MM.1S (cell line): ENCODE data around the gene RMDN3.

Experiments used
- DNase-seq: peaks from one replicate; pipeline ENCODE4 v3.0.0-alpha.2; 2015
- H2AFZ ChIP-seq: fragments of 300-600 bp; sonication (generic); 2 replicates; pipeline ENCODE4 v1.6.0; 2016; ENCODE audit warnings: antibody characterized with exemption, low read length
- H3F3A ChIP-seq: fragments of 300-600 bp; sonication (generic); 2 replicates; pipeline ENCODE4 v1.6.1; 2016; ENCODE audit warnings: mild to moderate bottlenecking, antibody characterized with exemption, low read length, moderate library complexity, mixed read lengths; ENCODE audit not compliant: insufficient read depth
- H3K27ac ChIP-seq: fragments of 300-600 bp; sonication (generic); 2 replicates; pipeline ENCODE4 v1.5.1; 2016; ENCODE audit warnings: mild to moderate bottlenecking, low read length
- H3K27me3 ChIP-seq: fragments of 300-600 bp; sonication (generic); replicated peaks from 2 replicates; pipeline ENCODE4 v1.6.0; 2016; ENCODE audit warnings: low read length; ENCODE audit not compliant: insufficient read depth
- H3K36me3 ChIP-seq: fragments of 300-600 bp; sonication (generic); replicated peaks from 2 replicates; pipeline ENCODE4 v1.6.1; 2016; ENCODE audit warnings: mild to moderate bottlenecking, low read length, mixed read lengths; ENCODE audit not compliant: insufficient read depth
- H3K4me1 ChIP-seq: fragments of 300-600 bp; sonication (generic); 2 replicates; pipeline ENCODE4 v1.6.1; 2016; ENCODE audit warnings: low read length, mixed read lengths
- H3K4me2 ChIP-seq: fragments of 300-600 bp; sonication (generic); 2 replicates; pipeline ENCODE4 v1.6.0; 2016; ENCODE audit warnings: low read depth, low read length
- H3K4me3 ChIP-seq: fragments of 300-600 bp; sonication (generic); 2 replicates; pipeline ENCODE4 v1.5.1; 2016; ENCODE audit warnings: low read length, mixed read lengths
- H3K79me2 ChIP-seq: fragments of 300-600 bp; sonication (generic); 2 replicates; pipeline ENCODE4 v1.6.1; 2016; ENCODE audit warnings: mixed run types, low read length, mixed read lengths
- H3K9ac ChIP-seq: fragments of 300-600 bp; sonication (generic); 2 replicates; pipeline ENCODE4 v1.6.1; 2016; ENCODE audit warnings: low read length, mixed read lengths
- H3K9me2 ChIP-seq: fragments of 300-600 bp; sonication (generic); replicated peaks from 2 replicates; pipeline ENCODE4 v1.6.1; 2016; ENCODE audit warnings: mild to moderate bottlenecking, low read length, mixed read lengths; ENCODE audit not compliant: insufficient read depth
- H3K9me3 ChIP-seq: fragments of 300-600 bp; sonication (generic); replicated peaks from 2 replicates; pipeline ENCODE4 v1.6.1; 2016; ENCODE audit warnings: mild to moderate bottlenecking, low read length, mixed read lengths; ENCODE audit not compliant: insufficient read depth
- H4K20me1 ChIP-seq: fragments of 300-600 bp; sonication (generic); 2 replicates; pipeline ENCODE4 v1.6.1; 2016; ENCODE audit warnings: mild to moderate bottlenecking, low read length, moderate library complexity, mixed read lengths; ENCODE audit not compliant: insufficient read depth
- EZH2 ChIP-seq: fragments of 300-600 bp; sonication (generic); optimal IDR thresholded peaks from 2 replicates; pipeline ENCODE3; 2017; ENCODE audit warnings: low read depth, mild to moderate bottlenecking, antibody characterized with exemption, low read length, mixed read lengths
- EZH2phosphoT487 ChIP-seq: fragments of 300-600 bp; sonication (generic); IDR thresholded peaks from 2 replicates; pipeline ENCODE4 v1.6.1; 2018; ENCODE audit warnings: antibody characterized with exemption, low read length
- TF ChIP-seq, protein P1 (sequence below): fragments of 300-600 bp; sonication (generic); IDR thresholded peaks from 2 replicates; pipeline ENCODE4 v1.5.1; 2016; ENCODE audit warnings: antibody characterized with exemption, low read length, mixed read lengths

The RMDN3 gene

DNA sequence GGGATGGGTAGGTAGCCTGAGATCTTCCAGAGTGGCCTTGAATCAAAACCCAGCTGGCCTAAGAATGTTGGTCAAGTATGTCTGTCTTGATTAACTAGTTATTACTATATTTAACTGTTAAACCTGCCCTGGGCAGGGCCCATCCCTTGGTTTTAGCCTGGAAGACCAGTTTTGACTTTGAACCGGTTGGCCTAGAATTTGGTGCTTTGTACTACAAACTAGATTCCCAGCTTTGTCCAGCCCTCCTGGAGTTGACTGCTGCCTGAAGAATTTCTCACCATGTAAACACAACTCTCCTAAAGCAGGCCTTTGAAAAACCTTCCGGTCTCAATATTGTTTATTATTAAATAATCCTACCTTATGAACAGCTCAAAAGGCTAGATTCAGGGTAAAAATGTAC, 30.8 kb upstream of the RMDN3 start:
- Histone ChIP-seq H2AFZ (no peak overlapping the region), H3K4me2 (no peak overlapping the region), H3F3A (no peaks in the 10 kb centered on the region), H3K9ac (no peak overlapping the region), H3K27ac (no peak overlapping the region), H3K4me3 (no peak overlapping the region), H3K4me1 (peaks cover 4% of the 10 kb centered on the region; the same call in 1 of the 2 replicates), H3K27me3 (no peaks in the 10 kb centered on the region), H3K79me2 (no peaks in the 10 kb centered on the region), H3K9me3 (no peaks in the 10 kb centered on the region), H3K36me3 (no peaks in the 10 kb centered on the region), H3K9me2 (no peaks in the 10 kb centered on the region), H4K20me1 (no peaks in the 10 kb centered on the region)
- TF ChIP-seq EZH2 (no peak), EZH2phosphoT487 (no peak)
- TF ChIP-seq, protein P1, sequence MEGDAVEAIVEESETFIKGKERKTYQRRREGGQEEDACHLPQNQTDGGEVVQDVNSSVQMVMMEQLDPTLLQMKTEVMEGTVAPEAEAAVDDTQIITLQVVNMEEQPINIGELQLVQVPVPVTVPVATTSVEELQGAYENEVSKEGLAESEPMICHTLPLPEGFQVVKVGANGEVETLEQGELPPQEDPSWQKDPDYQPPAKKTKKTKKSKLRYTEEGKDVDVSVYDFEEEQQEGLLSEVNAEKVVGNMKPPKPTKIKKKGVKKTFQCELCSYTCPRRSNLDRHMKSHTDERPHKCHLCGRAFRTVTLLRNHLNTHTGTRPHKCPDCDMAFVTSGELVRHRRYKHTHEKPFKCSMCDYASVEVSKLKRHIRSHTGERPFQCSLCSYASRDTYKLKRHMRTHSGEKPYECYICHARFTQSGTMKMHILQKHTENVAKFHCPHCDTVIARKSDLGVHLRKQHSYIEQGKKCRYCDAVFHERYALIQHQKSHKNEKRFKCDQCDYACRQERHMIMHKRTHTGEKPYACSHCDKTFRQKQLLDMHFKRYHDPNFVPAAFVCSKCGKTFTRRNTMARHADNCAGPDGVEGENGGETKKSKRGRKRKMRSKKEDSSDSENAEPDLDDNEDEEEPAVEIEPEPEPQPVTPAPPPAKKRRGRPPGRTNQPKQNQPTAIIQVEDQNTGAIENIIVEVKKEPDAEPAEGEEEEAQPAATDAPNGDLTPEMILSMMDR = no peak
- no peak for DNase-seq

DNA sequence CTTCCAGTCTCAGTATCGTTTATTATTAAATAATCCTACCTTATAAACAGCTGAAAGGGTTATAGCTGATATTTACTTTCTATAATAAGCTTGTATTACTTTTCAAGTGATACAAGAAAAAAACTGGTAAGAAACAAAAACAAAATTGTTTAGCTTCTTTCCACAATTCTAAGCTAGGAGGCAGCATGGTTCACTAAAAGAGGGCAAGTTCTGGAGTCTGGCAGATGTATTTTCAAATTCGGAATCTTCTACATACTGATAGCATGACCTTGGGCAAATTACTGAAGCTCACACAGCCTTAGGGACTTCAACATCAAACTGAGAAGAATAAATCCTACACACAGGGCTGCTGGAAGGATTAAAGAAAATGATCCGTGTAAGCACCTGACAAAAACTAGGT, 30.1 kb upstream of the RMDN3 start:
- H3K9ac ChIP-seq = no peak overlapping the region
- H4K20me1 ChIP-seq = no peaks in the 10 kb centered on the region
- no peak for DNase-seq
- no peaks in the 10 kb centered on the region for H3K9me2 ChIP-seq
- no peaks in the 10 kb centered on the region for H3K36me3 ChIP-seq
- TF ChIP-seq EZH2 (no peak), EZH2phosphoT487 (no peak)
- TF ChIP-seq, protein P1 = no peak
- H3K27ac ChIP-seq = no peak overlapping the region
- no peak overlapping the region for H3K4me2 ChIP-seq
- H3K4me3 ChIP-seq = no peak overlapping the region
- H3F3A ChIP-seq = no peaks in the 10 kb centered on the region
- H3K4me1 ChIP-seq = peaks cover 4% of the 10 kb centered on the region; the same call in 1 of the 2 replicates
- H3K9me3 ChIP-seq = no peaks in the 10 kb centered on the region
- no peaks in the 10 kb centered on the region for H3K27me3 ChIP-seq
- no peaks in the 10 kb centered on the region for H3K79me2 ChIP-seq
- H2AFZ ChIP-seq = no peak overlapping the region

DNA sequence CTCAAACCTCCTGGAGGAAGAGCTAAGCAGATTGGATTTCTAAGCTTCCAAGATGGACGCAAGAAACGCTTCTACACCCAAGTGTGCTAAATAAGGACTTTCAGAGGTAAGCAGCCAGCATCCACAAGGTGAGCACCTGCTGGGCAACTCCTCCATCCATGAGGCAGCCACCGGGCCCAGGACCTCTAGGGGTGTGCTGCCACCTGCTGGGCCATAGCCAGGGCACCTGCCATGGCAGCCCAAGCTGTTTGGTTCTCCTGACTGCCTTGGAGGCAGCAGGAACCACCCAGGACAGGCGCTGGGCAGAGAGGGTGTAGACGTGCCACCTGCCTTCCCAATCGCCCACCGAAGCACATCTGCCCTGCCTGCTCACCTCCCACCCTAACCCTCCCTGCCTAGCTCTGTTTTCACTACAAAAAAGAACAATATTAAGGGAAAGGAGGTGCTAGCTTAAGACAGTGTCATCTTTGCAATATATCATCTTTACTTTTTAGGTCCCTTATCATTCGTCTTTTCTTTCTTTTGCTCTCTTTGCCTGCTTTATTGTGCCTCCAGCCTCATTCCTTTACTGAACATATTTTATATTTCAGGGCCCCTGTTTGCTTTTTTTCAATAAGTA, 27.7 kb upstream of the RMDN3 start:
- Histone ChIP-seq H3K9me2 (no peaks in the 10 kb centered on the region), H3K9ac (no peak overlapping the region), H3K27me3 (no peaks in the 10 kb centered on the region), H3F3A (no peaks in the 10 kb centered on the region), H3K27ac (no peak overlapping the region), H3K4me1 (peaks cover 13% of the 10 kb centered on the region; the same call in 1 of the 2 replicates), H3K9me3 (no peaks in the 10 kb centered on the region), H3K79me2 (no peaks in the 10 kb centered on the region), H3K4me2 (peak overlapping the region; percentile 33; the same call in 1 of the 2 replicates), H2AFZ (no peak overlapping the region), H3K4me3 (no peak overlapping the region), H3K36me3 (no peaks in the 10 kb centered on the region), H4K20me1 (no peaks in the 10 kb centered on the region)
- no peak for TF ChIP-seq EZH2
- TF ChIP-seq EZH2phosphoT487 = no peak
- TF ChIP-seq, protein P1 = peak; percentile 96
- peak; percentile 91 for DNase-seq
